DOHH2 (cell line): ENCODE measurements around the gene IL10.

ENCODE experiments used
- H3F3A ChIP-seq: fragments of 200-600 bp; sonication (generic), shearing (Covaris generic); 2 replicates; pipeline ENCODE4 v1.6.0; 2016; ENCODE audit warnings: antibody characterized with exemption, mild to moderate bottlenecking; ENCODE audit not compliant: control insufficient read depth, insufficient read depth
- H3K27ac ChIP-seq: fragments of 200-600 bp; sonication (generic); 2 replicates; pipeline ENCODE4 v1.5.1; 2014; ENCODE audit warnings: low read depth, mild to moderate bottlenecking, low read length, moderate library complexity
- H3K27me3 ChIP-seq: fragments of 200-600 bp; sonication (generic); 2 replicates; pipeline ENCODE4 v1.6.1; 2014; ENCODE audit warnings: mild to moderate bottlenecking, low read length, mixed read lengths; ENCODE audit not compliant: control insufficient read depth
- H3K36me3 ChIP-seq: fragments of 200-600 bp; sonication (generic); 2 replicates; pipeline ENCODE4 v1.6.1; 2014; ENCODE audit warnings: mild to moderate bottlenecking, low read length, moderate library complexity, mixed read lengths; ENCODE audit not compliant: control insufficient read depth
- H3K4me1 ChIP-seq: fragments of 200-600 bp; sonication (generic); 2 replicates; pipeline ENCODE4 v1.6.1; 2014; ENCODE audit warnings: mild to moderate bottlenecking, low read length, mixed read lengths; ENCODE audit not compliant: control insufficient read depth
- H3K4me2 ChIP-seq: fragments of 200-600 bp; sonication (generic); 2 replicates; pipeline ENCODE4 v1.6.0; 2014; ENCODE audit warnings: mild to moderate bottlenecking, low read length, moderate library complexity
- H3K4me3 ChIP-seq: fragments of 200-600 bp; sonication (generic); 2 replicates; pipeline ENCODE4 v1.5.1; 2014; ENCODE audit warnings: mild to moderate bottlenecking, low read length, mixed read lengths
- H3K79me2 ChIP-seq: fragments of 200-600 bp; sonication (generic); 2 replicates; pipeline ENCODE4 v1.6.1; 2014; ENCODE audit warnings: mild to moderate bottlenecking, low read length, mixed read lengths; ENCODE audit not compliant: control insufficient read depth
- H3K9me2 ChIP-seq: fragments of 200-600 bp; sonication (generic); replicated peaks from 2 replicates; pipeline ENCODE4 v1.6.1; 2014; ENCODE audit warnings: mild to moderate bottlenecking, low read length, mixed read lengths; ENCODE audit not compliant: control insufficient read depth
- H3K9me3 ChIP-seq: fragments of 200-600 bp; sonication (generic); 2 replicates; pipeline ENCODE4 v1.6.1; 2014; ENCODE audit warnings: antibody characterized with exemption, low read length, mixed read lengths; ENCODE audit not compliant: control insufficient read depth, insufficient read depth
- H4K20me1 ChIP-seq: fragments of 200-600 bp; sonication (generic); 2 replicates; pipeline ENCODE4 v1.6.0; 2014; ENCODE audit warnings: low read depth, mild to moderate bottlenecking, antibody characterized with exemption, low read length, moderate library complexity; ENCODE audit not compliant: control insufficient read depth, insufficient read depth
- EZH2phosphoT487 ChIP-seq: fragments of 200-600 bp; sonication (generic); IDR thresholded peaks from 2 replicates; pipeline ENCODE4 v1.6.1; 2017; ENCODE audit warnings: borderline replicate concordance, mild to moderate bottlenecking, antibody characterized with exemption, low read length, moderate library complexity, mixed read lengths
- TF ChIP-seq, protein P1 (sequence below): fragments of 200-600 bp; sonication (generic); IDR thresholded peaks from one replicate; pipeline ENCODE4 v1.5.1; 2014; ENCODE audit warnings: antibody characterized with exemption, mild to moderate bottlenecking, low read depth, low read length; ENCODE audit not compliant: poor library complexity, severe bottlenecking

Gene IL10

DNA sequence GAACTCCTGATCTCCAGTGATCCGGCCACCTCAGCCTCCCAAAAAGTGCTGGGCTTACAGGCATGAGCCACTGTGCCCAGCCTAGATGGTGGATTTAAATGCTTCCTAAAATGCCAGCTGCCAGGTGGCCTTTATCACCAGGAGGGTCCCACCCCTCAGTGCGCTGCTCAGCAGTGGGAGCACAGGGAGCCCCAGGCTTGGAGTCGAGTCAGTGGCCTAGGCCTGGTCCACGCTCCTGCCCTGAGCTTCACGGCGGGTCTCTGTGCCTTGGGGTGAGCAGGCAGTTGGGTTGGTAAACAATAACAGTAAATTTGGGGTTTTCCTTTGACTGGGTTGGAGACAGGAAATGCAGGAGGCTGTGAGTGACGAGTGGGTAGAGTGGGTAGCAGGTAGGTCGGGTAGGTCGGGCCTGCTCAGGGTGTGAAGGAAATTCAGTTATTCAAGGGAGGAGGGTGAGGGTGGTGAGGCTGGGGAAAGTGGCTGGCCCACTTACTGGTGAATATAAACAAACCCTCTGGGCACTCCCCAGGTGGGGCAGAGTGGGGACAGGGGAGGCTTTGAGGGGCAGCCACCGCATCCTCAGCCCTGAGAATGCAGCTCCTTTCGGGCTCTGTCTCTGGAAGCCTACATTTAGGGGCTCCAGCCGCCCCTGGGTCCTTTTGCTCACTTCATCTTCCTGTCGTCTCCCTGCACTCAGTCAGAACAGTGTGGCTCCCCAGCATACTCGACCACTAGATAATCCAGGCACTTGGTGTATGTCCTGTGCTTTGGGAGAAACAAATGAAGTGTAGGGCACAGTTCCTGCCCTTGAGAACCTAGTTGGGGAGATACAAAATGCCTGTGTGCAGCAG is 35.2 kb downstream of the IL10 start:
- Histone ChIP-seq H3K9me3 (no peaks in the 10 kb centered on the region), H3F3A (peaks cover 12% of the 10 kb centered on the region), H3K79me2 (no peaks in the 10 kb centered on the region), H3K27me3 (peaks cover 17% of the 10 kb centered on the region), H3K27ac (no peak overlapping the region), H4K20me1 (peaks cover 4% of the 10 kb centered on the region), H3K9me2 (no peaks in the 10 kb centered on the region), H3K36me3 (peaks cover 4% of the 10 kb centered on the region; the same call in 1 of the 2 replicates), H3K4me3 (no peak overlapping the region), H3K4me2 (no peak overlapping the region), H3K4me1 (peaks cover 41% of the 10 kb centered on the region)
- no peak for TF ChIP-seq EZH2phosphoT487
- TF ChIP-seq, protein P1, sequence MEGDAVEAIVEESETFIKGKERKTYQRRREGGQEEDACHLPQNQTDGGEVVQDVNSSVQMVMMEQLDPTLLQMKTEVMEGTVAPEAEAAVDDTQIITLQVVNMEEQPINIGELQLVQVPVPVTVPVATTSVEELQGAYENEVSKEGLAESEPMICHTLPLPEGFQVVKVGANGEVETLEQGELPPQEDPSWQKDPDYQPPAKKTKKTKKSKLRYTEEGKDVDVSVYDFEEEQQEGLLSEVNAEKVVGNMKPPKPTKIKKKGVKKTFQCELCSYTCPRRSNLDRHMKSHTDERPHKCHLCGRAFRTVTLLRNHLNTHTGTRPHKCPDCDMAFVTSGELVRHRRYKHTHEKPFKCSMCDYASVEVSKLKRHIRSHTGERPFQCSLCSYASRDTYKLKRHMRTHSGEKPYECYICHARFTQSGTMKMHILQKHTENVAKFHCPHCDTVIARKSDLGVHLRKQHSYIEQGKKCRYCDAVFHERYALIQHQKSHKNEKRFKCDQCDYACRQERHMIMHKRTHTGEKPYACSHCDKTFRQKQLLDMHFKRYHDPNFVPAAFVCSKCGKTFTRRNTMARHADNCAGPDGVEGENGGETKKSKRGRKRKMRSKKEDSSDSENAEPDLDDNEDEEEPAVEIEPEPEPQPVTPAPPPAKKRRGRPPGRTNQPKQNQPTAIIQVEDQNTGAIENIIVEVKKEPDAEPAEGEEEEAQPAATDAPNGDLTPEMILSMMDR, result no peak

DNA sequence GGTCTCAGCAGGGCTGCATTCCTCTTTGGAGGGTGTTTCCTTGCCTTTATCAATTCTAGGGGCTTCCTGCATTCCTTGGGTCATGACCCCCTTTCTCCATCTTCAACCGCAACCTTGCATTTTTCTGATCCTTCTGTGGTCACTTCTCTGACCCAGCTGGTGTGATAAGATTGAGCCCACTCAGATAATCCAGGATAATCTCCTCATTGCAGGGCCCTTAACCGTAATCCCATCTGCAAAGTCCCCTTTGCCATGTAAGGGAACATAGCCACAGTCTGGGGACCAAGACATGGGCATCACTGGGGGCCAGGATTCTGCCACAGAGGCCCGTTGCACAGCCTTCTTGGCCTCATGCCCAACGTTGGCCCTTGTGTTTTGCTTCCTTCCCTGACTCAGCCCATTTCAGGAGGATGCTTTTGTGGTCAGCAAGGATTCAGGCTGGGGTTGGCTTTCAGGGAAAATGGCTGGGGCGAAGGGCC is 36.7 kb downstream of the IL10 start:
- no peak overlapping the region for H3K4me2 ChIP-seq
- no peak overlapping the region for H3K27ac ChIP-seq
- H4K20me1 ChIP-seq, result peaks cover 4% of the 10 kb centered on the region
- H3K4me1 ChIP-seq, result peaks cover 34% of the 10 kb centered on the region
- no peaks in the 10 kb centered on the region for H3K9me2 ChIP-seq
- TF ChIP-seq, protein P1, result no peak
- TF ChIP-seq EZH2phosphoT487, result no peak
- no peaks in the 10 kb centered on the region for H3K79me2 ChIP-seq
- H3K27me3 ChIP-seq, result peaks cover 1% of the 10 kb centered on the region; the same call in 1 of the 2 replicates
- peaks cover 12% of the 10 kb centered on the region; the same call in 1 of the 2 replicates for H3K36me3 ChIP-seq
- no peak overlapping the region for H3K4me3 ChIP-seq
- peaks cover 12% of the 10 kb centered on the region for H3F3A ChIP-seq
- H3K9me3 ChIP-seq, result no peaks in the 10 kb centered on the region

DNA sequence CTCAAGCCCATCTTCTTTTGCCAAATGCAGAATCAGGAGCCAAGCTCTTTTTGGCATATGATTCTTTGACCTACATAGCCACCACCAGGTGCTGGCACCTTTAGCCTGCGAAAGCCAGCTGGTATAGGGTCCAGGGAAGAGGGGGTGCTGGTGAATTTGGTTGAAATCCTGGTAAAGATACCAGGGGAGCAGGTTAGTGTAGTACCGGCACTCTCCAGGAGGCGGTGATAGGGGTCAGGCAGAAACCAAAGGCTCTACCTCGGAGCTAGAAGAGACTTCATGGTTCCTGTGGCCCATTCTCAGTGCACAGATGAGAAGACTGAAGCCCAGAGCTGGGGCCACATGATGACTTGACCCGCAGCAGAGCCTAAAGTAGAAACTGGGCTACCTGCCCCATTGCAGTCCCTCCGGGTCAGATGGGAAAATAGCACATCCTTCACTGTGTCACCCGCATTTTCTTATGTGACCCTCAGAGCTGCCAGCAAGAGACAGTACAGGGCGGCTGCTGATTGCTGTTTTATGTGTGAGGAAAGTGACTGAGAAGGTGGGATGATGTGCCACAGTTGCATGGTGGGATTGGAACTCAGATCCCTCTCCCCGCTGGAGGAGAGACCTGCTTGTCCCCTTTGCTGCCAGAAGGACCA is 37.7 kb downstream of the IL10 start:
- peaks cover 26% of the 10 kb centered on the region for H3K4me1 ChIP-seq
- no peaks in the 10 kb centered on the region for H3K27me3 ChIP-seq
- H4K20me1 ChIP-seq, result no peaks in the 10 kb centered on the region; the same call in 1 of the 2 replicates
- no peak overlapping the region for H3K27ac ChIP-seq
- H3K4me2 ChIP-seq, result no peak overlapping the region
- peaks cover 16% of the 10 kb centered on the region; the same call in 1 of the 2 replicates for H3K36me3 ChIP-seq
- H3K9me3 ChIP-seq, result no peaks in the 10 kb centered on the region
- no peaks in the 10 kb centered on the region for H3K9me2 ChIP-seq
- H3K79me2 ChIP-seq, result no peaks in the 10 kb centered on the region
- no peak overlapping the region for H3K4me3 ChIP-seq
- TF ChIP-seq EZH2phosphoT487, result no peak
- TF ChIP-seq, protein P1, result peak; percentile 75
- peaks cover 2% of the 10 kb centered on the region for H3F3A ChIP-seq
